ENCODE measurements around the gene EFCAB12.
A peak's percentile ranks its signal among the peaks of the same experiment; 100 is the strongest.
"Not testable (repeated sequence)": the region's sequence is repeated elsewhere in the genome, so short reads cannot be mapped to it uniquely, and the experiment has no call there.

The EFCAB12 gene

DNA sequence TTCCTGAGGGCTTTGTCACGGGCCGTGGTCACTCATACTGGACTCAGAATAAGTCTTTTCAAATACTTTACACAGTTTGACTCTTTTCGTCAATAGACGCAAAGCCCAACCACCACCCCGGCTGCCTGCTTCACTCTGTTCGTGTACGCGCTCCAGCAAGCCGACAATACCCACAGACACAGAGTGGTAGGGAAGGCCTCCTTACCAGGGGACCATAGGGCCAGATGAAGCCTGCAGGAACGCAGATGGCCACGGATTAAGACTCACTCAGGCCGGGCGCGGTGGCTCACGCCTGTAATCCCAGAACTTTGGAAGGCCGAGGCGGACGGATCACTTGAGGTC lies 29.7 kb downstream of the EFCAB12 start:
- no peak for DNase-seq (ENCODE audit: low read depth in 1 of 2, low spot score in 1 of 2)

GRCh38 chr3:129393760-129394564 lies 34.5 kb downstream of the EFCAB12 start:
- DNase-seq (ENCODE audit: low read depth in 1 of 2, low spot score in 1 of 2), result not testable (repeated sequence)

DNA sequence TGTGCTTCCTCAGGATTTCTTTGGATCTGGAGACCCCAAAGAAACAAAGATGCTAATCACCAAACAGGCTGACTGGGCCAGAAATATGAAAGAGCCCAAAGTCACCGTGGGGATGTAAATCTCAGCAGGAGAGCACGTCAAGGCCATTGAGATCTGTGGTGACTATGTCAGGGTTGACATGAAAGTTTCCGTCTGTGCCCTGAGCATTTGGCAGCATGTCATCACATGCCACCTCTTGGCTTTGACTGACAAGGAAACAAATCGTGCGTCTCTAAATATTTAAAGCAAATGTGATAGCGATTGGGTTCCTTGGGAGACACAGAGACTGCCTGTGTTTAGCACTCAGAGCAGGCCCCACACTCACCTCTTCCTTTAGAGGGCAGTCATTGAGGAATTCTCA lies 35.2 kb downstream of the EFCAB12 start:
- DNase-seq (ENCODE audit: low read depth in 1 of 2, low spot score in 1 of 2), result no peak

GRCh38 chr3:129392106-129392887 lies 36.1 kb downstream of the EFCAB12 start:
- DNase-seq (ENCODE audit: low read depth in 1 of 2, low spot score in 1 of 2), result not testable (repeated sequence)

- not testable (repeated sequence) for DNase-seq (ENCODE audit: low read depth in 1 of 2, low spot score in 1 of 2)
These were observed 36.9 kb downstream of the EFCAB12 start for GRCh38 chr3:129391583-129391982.

GRCh38 chr3:129389572-129389937 lies 38.9 kb downstream of the EFCAB12 start:
- no peak for DNase-seq (ENCODE audit: low read depth in 1 of 2, low spot score in 1 of 2)

DNA sequence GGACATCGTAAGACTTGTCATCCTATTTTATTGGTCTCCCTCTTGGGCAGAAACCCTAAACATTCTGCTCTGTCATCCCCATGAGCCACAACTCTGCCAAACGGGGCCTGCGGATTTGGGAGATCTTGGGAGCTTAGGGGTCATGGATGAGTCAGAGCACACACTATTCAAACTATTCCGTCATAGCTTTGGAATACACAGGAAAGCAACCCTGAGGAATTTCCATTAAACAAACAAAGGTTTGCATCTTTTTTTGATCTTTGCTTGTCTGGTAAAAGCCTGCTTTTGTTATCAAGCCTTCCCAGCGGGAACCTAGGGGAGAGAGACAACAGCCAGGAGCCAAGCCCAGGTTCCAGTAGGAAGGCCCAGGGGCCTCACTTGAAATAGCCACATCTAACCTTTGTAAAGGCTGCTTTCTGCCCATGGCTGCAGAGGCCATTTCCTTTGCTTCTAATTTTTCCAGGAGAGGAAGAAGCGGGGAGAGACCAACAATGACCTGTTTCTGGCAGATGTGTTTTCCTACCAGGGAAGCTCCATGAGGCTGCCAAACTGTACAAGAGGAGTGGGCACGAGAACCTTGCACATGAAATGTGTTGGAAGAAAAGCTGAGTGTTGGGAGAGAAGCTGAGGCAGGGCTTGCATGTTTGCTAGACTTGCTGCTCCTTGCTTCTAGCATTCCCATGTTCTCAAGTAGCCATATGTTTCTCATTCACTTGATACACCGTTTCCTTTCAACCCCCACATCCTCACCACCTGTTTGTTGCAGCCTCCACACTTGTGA lies 39.5 kb downstream of the EFCAB12 start:
- not testable (repeated sequence) for DNase-seq (ENCODE audit: low read depth in 1 of 2, low spot score in 1 of 2)

DNA sequence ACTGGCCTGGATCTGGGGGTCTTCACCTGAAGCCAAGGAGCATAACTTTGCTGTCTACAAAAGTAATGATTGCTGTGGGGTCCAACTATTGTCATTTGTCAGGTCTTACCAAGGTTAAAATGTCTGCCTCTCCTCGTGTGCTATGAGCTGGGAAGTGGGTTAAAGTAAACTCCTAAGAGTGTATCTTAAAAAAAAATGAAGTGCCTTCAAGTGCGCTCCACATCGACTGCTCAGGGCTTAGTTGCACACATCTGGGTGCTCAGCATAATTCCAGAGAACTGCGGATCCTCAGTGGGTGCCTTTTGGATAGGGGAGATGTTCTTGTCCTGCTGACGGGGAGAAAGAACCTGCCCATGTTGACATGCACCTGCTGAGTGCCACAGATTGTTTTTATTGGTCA lies 40.9 kb downstream of the EFCAB12 start:
- DNase-seq (ENCODE audit: low read depth in 1 of 2, low spot score in 1 of 2), result no peak

DNA sequence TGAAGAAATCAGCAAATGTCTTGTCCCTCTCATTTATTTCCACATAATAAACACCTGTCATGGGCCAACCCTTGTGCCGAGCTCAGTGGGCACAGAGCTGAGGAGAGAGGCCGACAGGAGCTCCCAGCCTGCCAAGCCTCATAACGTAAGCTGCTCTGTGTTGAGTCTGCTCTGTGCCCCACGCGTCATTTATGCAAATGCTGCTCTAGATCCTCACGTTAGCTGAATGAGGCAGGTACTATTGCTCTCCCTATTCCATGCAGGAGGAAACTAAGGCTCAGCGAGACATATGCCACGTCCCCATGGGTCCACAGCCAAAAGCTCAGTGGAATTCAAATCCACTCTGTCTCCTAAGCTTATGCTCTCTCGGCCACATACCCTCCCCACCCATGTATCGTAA lies 41.5 kb downstream of the EFCAB12 start:
- no peak for DNase-seq (ENCODE audit: low read depth in 1 of 2, low spot score in 1 of 2)

DNA sequence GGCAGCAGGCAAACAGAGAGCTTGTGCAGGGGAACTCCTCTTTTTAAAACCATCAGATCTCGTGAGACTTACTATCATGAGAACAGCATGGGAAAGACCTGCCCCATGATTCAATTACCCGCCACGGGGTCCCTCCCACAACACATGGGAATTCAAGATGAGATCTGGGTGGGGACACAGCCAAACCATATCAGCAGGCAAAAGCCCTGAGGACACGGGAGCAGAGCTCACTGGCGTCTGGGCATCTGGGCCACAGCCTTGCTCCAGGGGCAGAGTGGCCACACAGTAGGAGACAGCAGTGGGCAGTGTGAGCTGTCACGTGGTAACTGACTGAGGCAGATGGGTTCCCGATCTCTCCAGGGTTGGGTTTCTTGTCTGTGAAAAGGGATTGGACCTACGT lies 42.9 kb downstream of the EFCAB12 start:
- DNase-seq (ENCODE audit: low read depth in 1 of 2, low spot score in 1 of 2), result not testable (repeated sequence)

DNA sequence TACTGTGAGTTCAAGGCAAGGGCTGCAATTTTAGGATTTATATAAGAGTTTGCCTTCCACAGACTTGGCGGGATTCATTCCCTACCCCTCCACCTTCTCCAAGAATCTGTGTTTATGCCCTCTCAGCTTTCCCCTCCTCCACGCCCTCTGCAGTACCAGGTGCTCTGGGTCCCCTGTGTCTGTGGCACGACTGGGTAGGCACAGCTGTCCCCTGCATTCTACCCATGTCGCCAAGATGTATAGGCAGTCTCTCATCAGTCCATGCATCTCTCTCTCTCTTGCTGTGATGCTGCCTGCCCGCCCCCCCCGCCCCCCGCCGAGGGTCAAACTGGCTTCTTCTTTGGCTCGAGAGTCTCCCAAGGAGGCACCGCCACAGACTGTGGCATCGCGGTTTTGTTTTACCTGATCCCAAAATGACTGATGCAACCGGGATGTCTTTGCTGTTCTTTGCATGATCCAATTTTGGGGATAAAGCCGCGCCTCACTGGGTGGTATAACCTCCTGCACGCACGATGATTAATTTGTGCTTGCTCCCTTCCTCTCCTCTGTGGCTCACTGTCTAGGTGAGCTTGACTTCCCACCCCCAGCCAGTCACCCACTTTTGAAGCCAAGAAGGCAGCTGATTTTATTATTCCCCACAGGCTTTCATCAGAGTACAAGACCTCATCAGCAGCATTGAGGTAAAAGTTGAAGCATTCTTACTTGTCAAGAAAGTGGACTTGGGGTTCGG lies 43.7 kb downstream of the EFCAB12 start:
- no peak for DNase-seq (ENCODE audit: low read depth in 1 of 2, low spot score in 1 of 2)

DNA sequence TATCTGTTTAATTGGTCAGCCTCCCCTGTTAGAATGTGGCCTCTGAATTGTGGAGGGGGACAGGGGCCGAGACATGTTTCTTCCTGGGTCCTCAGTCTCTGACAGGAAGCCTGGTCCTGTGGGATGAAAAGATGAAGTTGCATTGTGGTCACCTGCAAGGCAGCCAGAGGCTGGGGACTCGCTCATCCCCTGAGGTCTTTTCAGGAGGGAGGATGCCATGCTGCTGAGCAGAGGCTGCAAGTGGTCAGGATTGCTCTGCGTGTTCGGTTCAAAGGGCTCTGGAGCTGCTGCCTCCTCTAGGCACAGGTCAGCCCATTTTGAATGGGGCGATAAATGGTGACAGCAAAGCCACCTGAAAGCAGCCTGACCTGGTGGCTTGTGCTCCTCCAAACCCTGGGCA lies 44.3 kb downstream of the EFCAB12 start:
- DNase-seq (ENCODE audit: low read depth in 1 of 2, low spot score in 1 of 2), result not testable (repeated sequence)

GRCh38 chr3:129383292-129383860 lies 45.1 kb downstream of the EFCAB12 start:
- DNase-seq (ENCODE audit: low read depth in 1 of 2, low spot score in 1 of 2), result peak; percentile 9 to 39

DNA sequence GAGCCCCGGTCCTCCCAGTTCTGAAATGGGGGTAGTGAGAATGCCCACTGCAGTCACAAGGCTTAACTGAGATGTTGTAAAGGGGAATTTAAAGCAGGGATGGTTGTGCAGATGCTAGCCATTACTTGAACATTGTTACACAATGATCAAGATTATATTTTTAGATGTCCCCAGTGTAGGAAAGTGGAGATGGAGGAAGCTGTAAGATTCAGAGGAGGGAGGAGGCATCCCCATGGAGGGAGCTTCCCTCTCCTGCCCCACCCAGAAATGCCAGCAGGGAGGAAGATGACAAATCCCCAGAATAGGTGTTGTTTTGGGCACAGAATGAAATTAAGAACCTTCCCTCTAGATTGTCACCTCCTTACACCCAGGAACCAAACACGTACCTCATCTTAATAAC lies 46.1 kb downstream of the EFCAB12 start:
- DNase-seq (ENCODE audit: low read depth in 1 of 2, low spot score in 1 of 2), result no peak

GRCh38 chr3:129379582-129380358 lies 48.7 kb downstream of the EFCAB12 start:
- no peak for DNase-seq (ENCODE audit: low read depth in 1 of 2, low spot score in 1 of 2)

DNA sequence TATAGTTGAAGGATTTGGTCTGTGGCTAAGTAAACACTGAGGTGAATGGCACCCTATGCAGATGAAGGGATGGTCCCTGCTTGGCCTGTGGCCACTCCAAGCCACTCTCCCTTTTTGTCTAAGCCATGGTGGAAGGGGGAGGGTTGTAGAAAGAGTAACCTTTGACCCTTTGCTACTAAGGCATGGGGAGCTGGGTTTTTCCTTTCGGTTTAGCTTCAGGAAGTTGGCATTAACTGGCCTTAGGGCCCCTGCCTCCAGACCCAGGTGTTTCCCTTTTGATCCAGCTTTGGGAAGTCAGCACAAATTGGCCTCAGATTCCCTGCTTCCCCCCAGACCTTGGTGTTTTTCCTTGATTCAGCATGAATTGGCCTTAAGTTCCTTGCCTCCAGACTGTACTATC lies 49.5 kb downstream of the EFCAB12 start:
- DNase-seq (ENCODE audit: low read depth in 1 of 2, low spot score in 1 of 2), result no peak

DNA sequence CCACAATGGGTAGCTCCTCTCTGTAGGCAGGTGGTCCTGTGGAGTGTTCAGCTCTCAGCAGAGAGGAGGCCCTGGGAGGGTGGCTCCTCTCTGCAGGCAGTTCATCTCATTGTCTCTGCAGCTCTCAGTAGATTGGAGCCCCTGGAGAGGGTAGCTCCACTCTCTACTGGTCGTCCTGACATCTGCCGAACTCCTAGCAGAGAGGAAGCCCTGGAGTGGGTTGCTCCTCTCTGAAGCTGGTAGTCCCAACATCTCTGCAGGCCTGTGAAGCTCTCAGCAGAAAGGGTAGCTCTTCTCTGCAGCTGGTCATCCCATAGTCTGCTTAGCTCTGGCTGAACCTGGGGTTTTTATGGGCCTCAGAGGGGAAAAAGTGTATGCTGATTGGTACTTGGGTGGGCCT lies 50.8 kb downstream of the EFCAB12 start:
- DNase-seq (ENCODE audit: low read depth in 1 of 2, low spot score in 1 of 2), result no peak

DNA sequence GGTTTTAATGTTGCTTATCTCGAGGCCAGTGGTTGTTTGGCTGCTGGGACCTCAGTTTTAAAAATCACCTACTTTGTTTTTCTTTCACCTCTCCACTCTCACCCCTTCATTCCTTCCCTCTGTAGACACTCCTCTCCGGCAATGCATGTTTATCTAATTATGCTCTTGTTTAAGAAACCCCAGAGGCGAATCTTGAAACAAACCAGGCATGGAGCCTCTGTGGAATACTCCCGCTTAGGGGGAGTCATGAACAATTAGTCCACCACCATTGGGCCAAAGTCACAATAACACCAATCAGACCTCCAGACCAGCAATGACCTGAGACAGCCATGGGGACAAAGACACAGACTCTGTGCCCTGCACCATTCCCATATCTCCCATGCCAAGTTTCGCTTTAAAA lies 53.3 kb downstream of the EFCAB12 start:
- DNase-seq (ENCODE audit: low read depth in 1 of 2, low spot score in 1 of 2), result no peak

DNA sequence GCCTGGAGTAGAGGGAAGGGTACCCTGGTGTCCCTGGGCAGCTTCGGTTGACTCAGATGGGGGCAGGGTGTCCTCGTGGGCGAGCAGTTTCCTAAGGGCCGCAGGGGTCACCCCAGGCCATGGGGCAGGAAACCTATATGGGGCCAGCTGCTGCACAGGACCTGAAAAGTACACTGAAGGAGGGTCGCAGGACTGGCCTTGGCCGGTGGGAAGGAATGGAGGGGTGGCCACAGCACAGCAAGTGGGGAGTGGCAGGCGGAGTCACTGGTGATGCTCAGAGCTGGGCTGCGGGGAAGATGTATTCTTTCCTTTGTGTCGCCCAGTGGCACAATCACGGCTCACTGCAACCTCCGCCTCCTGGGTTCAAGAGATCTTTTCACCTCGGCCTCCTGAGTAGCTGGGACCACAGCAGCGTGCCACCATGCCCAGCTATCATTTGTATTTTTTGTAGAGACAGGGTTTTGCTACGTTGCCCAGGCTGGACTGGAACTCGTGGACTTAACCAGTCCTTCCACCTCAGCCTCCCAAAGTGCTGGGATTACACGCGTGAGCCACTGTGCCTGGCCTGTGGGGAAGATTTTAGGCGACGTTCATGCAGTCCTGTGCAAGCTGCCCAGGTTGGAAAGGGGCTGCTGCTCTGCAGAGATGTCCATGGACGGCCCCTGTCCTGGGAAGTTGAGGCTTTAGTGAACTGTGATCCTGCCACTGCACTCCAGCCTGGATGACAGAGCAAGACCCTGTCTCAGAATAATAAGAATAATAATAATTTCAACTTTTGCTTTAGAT lies 57.2 kb downstream of the EFCAB12 start:
- no peak for DNase-seq (ENCODE audit: low read depth in 1 of 2, low spot score in 1 of 2)

All from activated CD4-positive, alpha-beta T cell treated with anti-CD3 and anti-CD28 coated beads, Interleukin-2, amount 50 U/mL, for 24 hours (primary cell).